GM21423 (cell line): ENCODE data around the gene FOXJ1.

Experiments used
- ATAC-seq: cut with Tn5 transposase; IDR thresholded peaks from one replicate; pipeline ENCODE4 v1.9.1; 2021; ENCODE audit warnings: mild to moderate bottlenecking, moderate library complexity; ENCODE audit not compliant: unreplicated experiment

The FOXJ1 gene

GRCh38 chr17:76142585-76143041 is 1.6 kb upstream of the FOXJ1 start:
- no peak for ATAC-seq

- no peak for ATAC-seq
Measured at GRCh38 chr17:76142039-76142584, 1.1 kb upstream of the FOXJ1 start.

- no peak for ATAC-seq
Measured at GRCh38 chr17:76140661-76141211, 309 bp downstream of the FOXJ1 start.

- ATAC-seq = no peak
Measured at GRCh38 chr17:76139801-76140660, 1.0 kb downstream of the FOXJ1 start.

- ATAC-seq = no peak
Measured at GRCh38 chr17:76138896-76139752, 1.9 kb downstream of the FOXJ1 start.

- ATAC-seq = no peak
Measured at GRCh38 chr17:76138234-76138895, 2.7 kb downstream of the FOXJ1 start.

- ATAC-seq = no peak
Measured at GRCh38 chr17:76137351-76138233, 3.5 kb downstream of the FOXJ1 start.

- no peak for ATAC-seq
Measured at GRCh38 chr17:76137001-76137350, 4.1 kb downstream of the FOXJ1 start.

- ATAC-seq = no peak
Measured at GRCh38 chr17:76136276-76137000, 4.6 kb downstream of the FOXJ1 start.

- ATAC-seq = no peak
Measured at GRCh38 chr17:76135810-76136188, 5.2 kb downstream of the FOXJ1 start.

GRCh38 chr17:76134911-76135809 is 5.9 kb downstream of the FOXJ1 start:
- no peak for ATAC-seq

GRCh38 chr17:76132574-76133338 is 8.3 kb downstream of the FOXJ1 start:
- no peak for ATAC-seq

GRCh38 chr17:76131692-76132573 is 9.1 kb downstream of the FOXJ1 start:
- no peak for ATAC-seq

GRCh38 chr17:76131051-76131691 is 9.9 kb downstream of the FOXJ1 start:
- no peak for ATAC-seq

GRCh38 chr17:76130473-76130872 is 10.6 kb downstream of the FOXJ1 start:
- ATAC-seq = no peak

- ATAC-seq = no peak
Measured at GRCh38 chr17:76125922-76126321, 15.1 kb downstream of the FOXJ1 start.
